ENCODE data around the gene LMNB1. TPM values are rescaled to one million over a fixed set of nuclear protein-coding genes. Genes with fewer than 3 reads are reported as not detected.

Gene LMNB1
- total RNA-seq, 1 experiment from 2014 or later = 150 TPM

DNA sequence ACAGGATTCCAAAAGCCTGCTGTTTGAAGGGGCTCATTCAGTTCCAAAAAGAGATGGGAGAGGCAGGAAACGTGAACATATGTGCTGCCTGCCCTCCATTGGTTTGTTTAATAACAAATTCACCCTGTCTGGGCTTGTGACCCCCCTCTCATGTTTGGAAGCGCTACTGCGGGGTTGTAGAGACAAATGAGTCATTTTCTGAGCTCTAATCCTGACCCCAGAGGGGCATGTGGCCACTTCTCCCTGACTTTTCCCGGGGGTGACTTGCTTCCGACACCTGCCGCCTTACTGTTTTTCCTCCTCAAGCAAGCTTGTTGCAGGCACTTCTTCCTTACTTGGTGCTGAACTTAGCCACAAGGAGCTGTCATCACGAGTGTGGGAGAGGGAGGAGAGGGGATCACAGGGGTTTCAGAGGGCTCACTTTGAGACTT lies 75.9 kb downstream of the LMNB1 start:
- no peak overlapping the region for H3K4me3 ChIP-seq (replicated peaks in 1 of 2; ENCODE audit: low read depth in 1 of 2, low read length in 2 of 2)
- CTCF ChIA-PET = no interaction called here
- no peak for TF ChIP-seq CEBPB (IDR thresholded peaks at IDR 0.05; ENCODE audit: low read depth)
- TF ChIP-seq POLR2A (IDR thresholded peaks at IDR 0.05; ENCODE audit: borderline replicate concordance, extremely low read depth, insufficient read depth, insufficient read length) = no peak
- no peak for TF ChIP-seq EZH2 (IDR thresholded peaks at IDR 0.05)
- no peak for TF ChIP-seq CBX3 (IDR thresholded peaks at IDR 0.05; ENCODE audit: low read depth)
- TF ChIP-seq, protein P1, sequence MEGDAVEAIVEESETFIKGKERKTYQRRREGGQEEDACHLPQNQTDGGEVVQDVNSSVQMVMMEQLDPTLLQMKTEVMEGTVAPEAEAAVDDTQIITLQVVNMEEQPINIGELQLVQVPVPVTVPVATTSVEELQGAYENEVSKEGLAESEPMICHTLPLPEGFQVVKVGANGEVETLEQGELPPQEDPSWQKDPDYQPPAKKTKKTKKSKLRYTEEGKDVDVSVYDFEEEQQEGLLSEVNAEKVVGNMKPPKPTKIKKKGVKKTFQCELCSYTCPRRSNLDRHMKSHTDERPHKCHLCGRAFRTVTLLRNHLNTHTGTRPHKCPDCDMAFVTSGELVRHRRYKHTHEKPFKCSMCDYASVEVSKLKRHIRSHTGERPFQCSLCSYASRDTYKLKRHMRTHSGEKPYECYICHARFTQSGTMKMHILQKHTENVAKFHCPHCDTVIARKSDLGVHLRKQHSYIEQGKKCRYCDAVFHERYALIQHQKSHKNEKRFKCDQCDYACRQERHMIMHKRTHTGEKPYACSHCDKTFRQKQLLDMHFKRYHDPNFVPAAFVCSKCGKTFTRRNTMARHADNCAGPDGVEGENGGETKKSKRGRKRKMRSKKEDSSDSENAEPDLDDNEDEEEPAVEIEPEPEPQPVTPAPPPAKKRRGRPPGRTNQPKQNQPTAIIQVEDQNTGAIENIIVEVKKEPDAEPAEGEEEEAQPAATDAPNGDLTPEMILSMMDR (IDR thresholded peaks at IDR 0.05 in 2 of 3, conservative IDR thresholded peaks at IDR 0.05 in 1 of 3; ENCODE audit: borderline replicate concordance in 1 of 3, insufficient read depth in 1 of 3, low read depth in 2 of 3, low read length in 2 of 3) = no peak
- TF ChIP-seq ZNF274 (IDR thresholded peaks at IDR 0.05; ENCODE audit: low read depth, low read length) = no peak
- no peak for TF ChIP-seq ZFX (IDR thresholded peaks at IDR 0.05)
- no peak for TF ChIP-seq FOSL1 (IDR thresholded peaks at IDR 0.05; ENCODE audit: low read depth)
- TF ChIP-seq ELF1 (IDR thresholded peaks at IDR 0.05; ENCODE audit: borderline replicate concordance, low read depth) = no peak
- TF ChIP-seq RAD21 (IDR thresholded peaks at IDR 0.05; ENCODE audit: low read depth) = no peak
- TF ChIP-seq, protein P2, sequence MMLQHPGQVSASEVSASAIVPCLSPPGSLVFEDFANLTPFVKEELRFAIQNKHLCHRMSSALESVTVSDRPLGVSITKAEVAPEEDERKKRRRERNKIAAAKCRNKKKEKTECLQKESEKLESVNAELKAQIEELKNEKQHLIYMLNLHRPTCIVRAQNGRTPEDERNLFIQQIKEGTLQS (IDR thresholded peaks at IDR 0.05) = no peak
- no peak for TF ChIP-seq YY1 (IDR thresholded peaks at IDR 0.05; ENCODE audit: extremely low read depth, insufficient replicate concordance, low read depth, low read length)
- no peak for TF ChIP-seq POLR2AphosphoS5 (IDR thresholded peaks at IDR 0.05; ENCODE audit: low read depth, low read length)
- no peak for TF ChIP-seq SRF (IDR thresholded peaks at IDR 0.05; ENCODE audit: low read depth)
- TF ChIP-seq, protein P3, sequence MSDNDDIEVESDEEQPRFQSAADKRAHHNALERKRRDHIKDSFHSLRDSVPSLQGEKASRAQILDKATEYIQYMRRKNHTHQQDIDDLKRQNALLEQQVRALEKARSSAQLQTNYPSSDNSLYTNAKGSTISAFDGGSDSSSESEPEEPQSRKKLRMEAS (IDR thresholded peaks at IDR 0.05) = no peak
- TF ChIP-seq, protein P4, sequence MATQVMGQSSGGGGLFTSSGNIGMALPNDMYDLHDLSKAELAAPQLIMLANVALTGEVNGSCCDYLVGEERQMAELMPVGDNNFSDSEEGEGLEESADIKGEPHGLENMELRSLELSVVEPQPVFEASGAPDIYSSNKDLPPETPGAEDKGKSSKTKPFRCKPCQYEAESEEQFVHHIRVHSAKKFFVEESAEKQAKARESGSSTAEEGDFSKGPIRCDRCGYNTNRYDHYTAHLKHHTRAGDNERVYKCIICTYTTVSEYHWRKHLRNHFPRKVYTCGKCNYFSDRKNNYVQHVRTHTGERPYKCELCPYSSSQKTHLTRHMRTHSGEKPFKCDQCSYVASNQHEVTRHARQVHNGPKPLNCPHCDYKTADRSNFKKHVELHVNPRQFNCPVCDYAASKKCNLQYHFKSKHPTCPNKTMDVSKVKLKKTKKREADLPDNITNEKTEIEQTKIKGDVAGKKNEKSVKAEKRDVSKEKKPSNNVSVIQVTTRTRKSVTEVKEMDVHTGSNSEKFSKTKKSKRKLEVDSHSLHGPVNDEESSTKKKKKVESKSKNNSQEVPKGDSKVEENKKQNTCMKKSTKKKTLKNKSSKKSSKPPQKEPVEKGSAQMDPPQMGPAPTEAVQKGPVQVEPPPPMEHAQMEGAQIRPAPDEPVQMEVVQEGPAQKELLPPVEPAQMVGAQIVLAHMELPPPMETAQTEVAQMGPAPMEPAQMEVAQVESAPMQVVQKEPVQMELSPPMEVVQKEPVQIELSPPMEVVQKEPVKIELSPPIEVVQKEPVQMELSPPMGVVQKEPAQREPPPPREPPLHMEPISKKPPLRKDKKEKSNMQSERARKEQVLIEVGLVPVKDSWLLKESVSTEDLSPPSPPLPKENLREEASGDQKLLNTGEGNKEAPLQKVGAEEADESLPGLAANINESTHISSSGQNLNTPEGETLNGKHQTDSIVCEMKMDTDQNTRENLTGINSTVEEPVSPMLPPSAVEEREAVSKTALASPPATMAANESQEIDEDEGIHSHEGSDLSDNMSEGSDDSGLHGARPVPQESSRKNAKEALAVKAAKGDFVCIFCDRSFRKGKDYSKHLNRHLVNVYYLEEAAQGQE (IDR thresholded peaks at IDR 0.05; ENCODE audit: low read depth) = no peak
- no peak for TF ChIP-seq SIN3A (IDR thresholded peaks at IDR 0.05; ENCODE audit: low read depth)
- TF ChIP-seq, protein P5, sequence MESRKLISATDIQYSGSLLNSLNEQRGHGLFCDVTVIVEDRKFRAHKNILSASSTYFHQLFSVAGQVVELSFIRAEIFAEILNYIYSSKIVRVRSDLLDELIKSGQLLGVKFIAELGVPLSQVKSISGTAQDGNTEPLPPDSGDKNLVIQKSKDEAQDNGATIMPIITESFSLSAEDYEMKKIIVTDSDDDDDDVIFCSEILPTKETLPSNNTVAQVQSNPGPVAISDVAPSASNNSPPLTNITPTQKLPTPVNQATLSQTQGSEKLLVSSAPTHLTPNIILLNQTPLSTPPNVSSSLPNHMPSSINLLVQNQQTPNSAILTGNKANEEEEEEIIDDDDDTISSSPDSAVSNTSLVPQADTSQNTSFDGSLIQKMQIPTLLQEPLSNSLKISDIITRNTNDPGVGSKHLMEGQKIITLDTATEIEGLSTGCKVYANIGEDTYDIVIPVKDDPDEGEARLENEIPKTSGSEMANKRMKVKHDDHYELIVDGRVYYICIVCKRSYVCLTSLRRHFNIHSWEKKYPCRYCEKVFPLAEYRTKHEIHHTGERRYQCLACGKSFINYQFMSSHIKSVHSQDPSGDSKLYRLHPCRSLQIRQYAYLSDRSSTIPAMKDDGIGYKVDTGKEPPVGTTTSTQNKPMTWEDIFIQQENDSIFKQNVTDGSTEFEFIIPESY (IDR thresholded peaks at IDR 0.05; ENCODE audit: extremely low read depth, insufficient replicate concordance, low read length) = no peak
- no peak for TF ChIP-seq EGR1 (IDR thresholded peaks at IDR 0.05; ENCODE audit: low read depth)
- TF ChIP-seq SP1 (IDR thresholded peaks at IDR 0.05; ENCODE audit: low read depth) = no peak
- no peak for DNase-seq (ENCODE audit: low read depth, low spot score)
- H3K27ac ChIP-seq (ENCODE audit: low read depth, low read length) = no peak overlapping the region
- no peaks in the 10 kb centered on the region for H3K9me3 ChIP-seq (ENCODE audit: control insufficient read depth in 1 of 2, insufficient read depth in 1 of 2, low read depth in 1 of 2, low read length in 2 of 2)
- no peaks in the 10 kb centered on the region for H3K9me2 ChIP-seq (ENCODE audit: insufficient read depth)
- POLR2A ChIA-PET = no interaction called here
- no peak for ATAC-seq
- H3K79me2 ChIP-seq (ENCODE audit: insufficient read depth, low read length) = no peaks in the 10 kb centered on the region
- H3K9ac ChIP-seq (ENCODE audit: low read length) = no peak overlapping the region
- RAD21 ChIA-PET (ENCODE audit: low non-redundant PET in 1 of 2, low total read pairs in 2 of 2, uncharacterized antibody in 2 of 2, unreplicated experiment in 2 of 2) = no interaction called here
- BruUV-seq (replicated peaks) = no TSS peak
- H3K27me3 ChIP-seq (ENCODE audit: insufficient read depth, low read length) = no peaks in the 10 kb centered on the region
- H2AFZ ChIP-seq (ENCODE audit: low read depth, low read length, poor library complexity, severe bottlenecking) = no peak overlapping the region
- no peak overlapping the region for H3K4me2 ChIP-seq (ENCODE audit: low read length)
- H3K36me3 ChIP-seq (ENCODE audit: control insufficient read depth in 1 of 2, insufficient read depth in 2 of 2, low read length in 2 of 2) = no peaks in the 10 kb centered on the region
- H4K20me1 ChIP-seq (ENCODE audit: insufficient read depth) = no peaks in the 10 kb centered on the region
- no peaks in the 10 kb centered on the region for H3K4me1 ChIP-seq (ENCODE audit: control insufficient read depth in 1 of 2, insufficient read depth in 2 of 2, low read length in 2 of 2)
- intact Hi-C loops (cut with micrococcal nuclease) = no loop called here
